ENCODE results near the gene SPATA31C2.
"Not testable (repeated sequence)": the region's sequence is repeated elsewhere in the genome, so short reads cannot be mapped to it uniquely, and the experiment has no call there.

The SPATA31C2 gene

DNA sequence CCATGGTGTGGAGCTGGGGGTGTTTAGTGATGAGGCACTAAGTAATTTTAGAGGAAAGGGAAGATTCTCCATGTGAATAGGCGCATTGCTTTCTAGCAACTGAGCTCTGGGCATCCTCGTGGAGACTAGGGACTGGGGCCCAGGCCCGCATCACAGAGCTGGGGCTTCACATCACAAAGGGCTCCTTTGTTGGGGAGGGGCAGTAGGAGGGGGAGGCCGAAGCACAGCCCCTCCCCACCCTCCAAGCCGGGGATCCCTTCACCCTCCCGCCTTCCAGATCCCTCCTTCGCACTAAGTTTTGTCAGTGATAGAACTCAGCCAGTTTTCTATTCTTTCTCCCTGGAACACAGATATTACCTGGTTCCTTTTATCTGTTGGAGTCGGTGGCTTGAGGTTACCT, at the start of gene SPATA31C2:
Gene SPATA31C2, minus strand, starts transcription at position 101 of the 400 bp plus-strand sequence. Its CDS starts 29 bp downstream, at position 72.
- not testable (repeated sequence) for H3K4me3 ChIP-seq (replicated peaks; ENCODE audit: low read depth, low read length); DNase-seq (ENCODE audit: low read depth)

DNA sequence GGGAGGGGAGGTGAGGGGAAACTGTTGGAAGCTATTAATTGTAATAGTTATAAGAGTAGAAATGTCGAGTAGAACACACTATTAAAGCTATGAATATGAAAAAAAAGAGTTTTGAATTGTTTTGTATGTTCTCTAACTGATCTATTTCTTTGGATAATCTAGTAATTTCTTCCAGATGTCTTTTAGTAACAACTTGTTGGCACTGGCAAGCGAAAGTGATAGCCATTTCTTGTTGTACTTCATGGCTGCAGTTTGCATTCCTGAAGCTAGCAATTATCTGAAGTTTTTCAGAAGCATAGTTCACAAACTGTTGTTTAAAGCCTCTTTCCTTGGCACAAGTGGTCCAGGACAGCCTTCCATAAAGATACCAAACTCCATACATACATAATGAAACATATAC, 49.4 kb upstream of the SPATA31C2 start:
- no peak overlapping the region for H3K4me3 ChIP-seq (replicated peaks; ENCODE audit: low read depth, low read length)
- TF ChIP-seq, protein P1, sequence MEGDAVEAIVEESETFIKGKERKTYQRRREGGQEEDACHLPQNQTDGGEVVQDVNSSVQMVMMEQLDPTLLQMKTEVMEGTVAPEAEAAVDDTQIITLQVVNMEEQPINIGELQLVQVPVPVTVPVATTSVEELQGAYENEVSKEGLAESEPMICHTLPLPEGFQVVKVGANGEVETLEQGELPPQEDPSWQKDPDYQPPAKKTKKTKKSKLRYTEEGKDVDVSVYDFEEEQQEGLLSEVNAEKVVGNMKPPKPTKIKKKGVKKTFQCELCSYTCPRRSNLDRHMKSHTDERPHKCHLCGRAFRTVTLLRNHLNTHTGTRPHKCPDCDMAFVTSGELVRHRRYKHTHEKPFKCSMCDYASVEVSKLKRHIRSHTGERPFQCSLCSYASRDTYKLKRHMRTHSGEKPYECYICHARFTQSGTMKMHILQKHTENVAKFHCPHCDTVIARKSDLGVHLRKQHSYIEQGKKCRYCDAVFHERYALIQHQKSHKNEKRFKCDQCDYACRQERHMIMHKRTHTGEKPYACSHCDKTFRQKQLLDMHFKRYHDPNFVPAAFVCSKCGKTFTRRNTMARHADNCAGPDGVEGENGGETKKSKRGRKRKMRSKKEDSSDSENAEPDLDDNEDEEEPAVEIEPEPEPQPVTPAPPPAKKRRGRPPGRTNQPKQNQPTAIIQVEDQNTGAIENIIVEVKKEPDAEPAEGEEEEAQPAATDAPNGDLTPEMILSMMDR (IDR thresholded peaks at IDR 0.05; ENCODE audit: low read length, missing control alignments), result no peak
- no peak for DNase-seq (ENCODE audit: low read depth)

DNA sequence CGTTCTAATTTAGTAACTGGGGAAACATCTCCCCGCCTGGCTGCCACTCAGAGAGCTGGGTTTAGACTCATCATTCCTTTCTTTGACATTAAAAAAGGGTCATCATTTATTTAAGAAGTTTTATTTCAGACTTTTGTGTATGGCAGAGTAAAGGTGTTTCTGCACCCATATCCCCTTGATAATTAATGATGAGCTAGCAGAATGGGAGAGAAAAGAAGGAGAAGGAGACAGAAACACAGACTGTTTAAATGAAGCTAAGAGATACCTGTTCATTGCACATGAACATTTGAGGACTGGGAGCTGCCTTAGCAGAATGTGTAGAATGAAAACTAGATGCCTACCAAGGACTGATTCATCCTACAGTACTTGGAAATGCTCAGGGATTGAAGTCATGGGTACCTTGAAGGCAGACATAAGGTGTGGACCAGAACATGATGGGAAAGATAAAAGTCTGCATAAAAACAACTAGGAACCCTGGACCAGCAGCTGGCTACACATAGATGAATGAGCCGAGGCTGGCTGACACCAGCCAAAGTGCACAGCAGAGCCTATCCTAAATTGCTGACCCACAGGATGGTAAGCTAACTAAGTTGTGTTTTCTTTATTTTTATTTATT, 48.3 kb upstream of the SPATA31C2 start:
- H3K4me3 ChIP-seq (replicated peaks; ENCODE audit: low read depth, low read length), result no peak overlapping the region
- TF ChIP-seq, protein P1 (IDR thresholded peaks at IDR 0.05; ENCODE audit: low read length, missing control alignments), result no peak
- DNase-seq (ENCODE audit: low read depth), result no peak

DNA sequence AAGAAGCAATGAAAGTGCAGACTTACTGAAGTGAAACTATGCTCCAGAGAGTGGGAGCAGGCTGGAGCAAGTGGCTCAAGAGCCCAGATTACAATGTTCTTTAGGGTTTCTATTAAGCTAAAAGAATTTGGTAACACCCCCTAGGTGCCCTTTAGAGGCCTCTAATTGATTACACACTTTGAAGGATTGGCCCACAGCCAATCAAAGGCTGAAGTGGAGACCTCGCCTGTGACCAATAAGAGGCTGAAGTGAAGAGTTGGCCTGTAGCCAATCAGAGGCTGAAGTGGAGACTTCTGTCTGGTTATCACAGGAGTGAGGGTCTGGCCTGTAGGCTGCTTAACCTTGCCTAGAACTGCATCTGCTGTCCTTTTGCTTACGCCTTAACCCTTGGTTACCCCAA, 46.7 kb upstream of the SPATA31C2 start:
- no peak for DNase-seq (ENCODE audit: low read depth)
- TF ChIP-seq, protein P1 (IDR thresholded peaks at IDR 0.05; ENCODE audit: low read length, missing control alignments), result no peak
- no peak overlapping the region for H3K4me3 ChIP-seq (replicated peaks; ENCODE audit: low read depth, low read length)

DNA sequence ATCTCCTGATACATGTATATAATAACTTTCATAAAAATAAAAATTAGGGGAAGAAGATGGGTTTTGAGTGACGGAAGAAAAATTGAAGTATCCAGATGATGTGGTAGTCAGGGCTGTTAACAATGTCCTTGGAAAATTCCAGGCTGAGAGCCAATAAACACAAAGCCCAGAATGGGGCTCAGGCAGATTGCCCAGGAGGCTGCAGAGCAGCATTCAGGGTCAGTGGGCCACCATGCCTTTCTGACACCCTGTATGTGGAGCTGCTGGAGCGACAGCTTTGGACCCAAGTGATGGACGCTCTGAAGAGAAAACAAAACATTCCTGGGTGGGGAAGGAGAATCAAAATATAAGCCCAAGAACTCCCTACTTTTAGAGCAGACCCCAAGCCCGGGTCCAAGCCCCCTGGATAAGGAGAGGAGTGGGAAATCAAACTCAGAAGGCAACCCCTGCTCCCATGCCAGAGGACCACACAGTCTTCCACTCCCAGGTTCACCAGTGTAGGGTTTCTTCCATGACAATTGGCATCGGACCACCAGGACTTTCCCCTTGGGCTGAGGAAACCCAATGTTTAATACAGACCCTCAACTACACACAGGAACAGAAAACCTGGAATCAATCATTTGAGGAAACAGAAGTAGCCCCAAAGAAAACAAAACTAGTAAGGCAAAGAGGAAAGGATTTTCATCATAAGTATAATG, 45.7 kb upstream of the SPATA31C2 start:
- TF ChIP-seq, protein P1 (IDR thresholded peaks at IDR 0.05; ENCODE audit: low read length, missing control alignments), result no peak
- no peak for DNase-seq (ENCODE audit: low read depth)

DNA sequence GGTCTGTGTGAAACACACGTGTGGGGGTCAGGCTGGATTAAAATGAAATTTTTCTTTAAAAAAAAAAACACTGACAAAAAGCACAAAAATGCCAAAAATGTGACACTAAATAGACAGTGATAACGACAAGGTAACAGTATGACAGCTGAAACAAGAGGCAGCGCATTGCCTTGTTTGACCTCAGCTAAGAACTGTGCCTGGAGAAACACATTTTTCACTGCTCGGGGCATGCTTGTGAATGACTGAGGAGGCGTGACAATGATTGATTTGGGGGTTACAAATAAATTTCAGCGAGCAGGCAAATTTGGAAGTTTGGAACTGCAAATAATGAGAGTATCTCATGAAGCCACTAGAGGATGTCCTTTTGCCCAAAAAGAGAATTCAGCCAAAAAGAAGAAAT, 44.2 kb upstream of the SPATA31C2 start:
- no peak for DNase-seq (ENCODE audit: low read depth)
- H3K4me3 ChIP-seq (replicated peaks; ENCODE audit: low read depth, low read length), result no peak overlapping the region
- TF ChIP-seq, protein P1 (IDR thresholded peaks at IDR 0.05; ENCODE audit: low read length, missing control alignments), result no peak

More for the DNA sequence above, 45.7 kb upstream of the SPATA31C2 start:
- no peak overlapping the region for H3K4me3 ChIP-seq (replicated peaks; ENCODE audit: low read depth, low read length)

DNA sequence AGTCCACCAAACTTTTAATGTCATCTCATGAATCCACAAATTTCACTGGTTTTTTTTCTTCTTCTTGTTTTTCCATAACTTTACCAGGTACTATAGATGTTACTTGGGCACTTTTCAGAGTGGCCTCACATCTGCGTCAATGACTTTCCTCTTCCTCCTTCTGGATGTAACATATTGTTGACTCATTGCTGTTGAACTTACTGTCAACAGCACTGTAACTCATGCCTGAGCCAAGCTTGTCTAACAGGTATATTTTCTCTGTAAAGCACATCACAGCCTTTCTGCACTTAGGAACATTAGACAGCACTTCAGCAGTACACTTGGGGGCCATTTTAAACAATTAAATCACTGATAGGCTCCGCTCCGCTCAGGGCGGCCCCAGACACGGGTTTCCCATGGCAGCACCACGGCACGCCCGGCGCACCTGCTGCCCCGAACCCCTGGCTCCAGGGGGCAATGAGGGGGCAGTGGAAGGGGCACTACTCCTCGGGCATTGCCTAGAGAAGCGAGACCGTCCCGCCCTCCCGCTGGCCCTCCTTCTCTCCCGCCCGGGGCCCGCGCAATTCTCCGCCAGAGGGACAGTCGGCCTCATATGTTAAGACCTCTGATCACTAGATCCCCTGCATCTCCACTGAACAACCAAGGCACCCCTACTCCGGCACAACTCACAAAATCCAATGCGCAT, 41.9 kb upstream of the SPATA31C2 start:
- TF ChIP-seq, protein P1 (IDR thresholded peaks at IDR 0.05; ENCODE audit: low read length, missing control alignments), result no peak
- no peak for DNase-seq (ENCODE audit: low read depth)
- H3K4me3 ChIP-seq (replicated peaks; ENCODE audit: low read depth, low read length), result no peak overlapping the region

Measured in fibroblast of pulmonary artery (primary cell).